GM19438 (cell line): Measurements from ENCODE around the gene UBE2O.

Experiments used
- ATAC-seq: cut with Tn5 transposase; IDR thresholded peaks from one replicate; pipeline ENCODE4 v1.9.1; 2021; ENCODE audit warnings: low read depth; ENCODE audit not compliant: unreplicated experiment

Gene UBE2O

DNA sequence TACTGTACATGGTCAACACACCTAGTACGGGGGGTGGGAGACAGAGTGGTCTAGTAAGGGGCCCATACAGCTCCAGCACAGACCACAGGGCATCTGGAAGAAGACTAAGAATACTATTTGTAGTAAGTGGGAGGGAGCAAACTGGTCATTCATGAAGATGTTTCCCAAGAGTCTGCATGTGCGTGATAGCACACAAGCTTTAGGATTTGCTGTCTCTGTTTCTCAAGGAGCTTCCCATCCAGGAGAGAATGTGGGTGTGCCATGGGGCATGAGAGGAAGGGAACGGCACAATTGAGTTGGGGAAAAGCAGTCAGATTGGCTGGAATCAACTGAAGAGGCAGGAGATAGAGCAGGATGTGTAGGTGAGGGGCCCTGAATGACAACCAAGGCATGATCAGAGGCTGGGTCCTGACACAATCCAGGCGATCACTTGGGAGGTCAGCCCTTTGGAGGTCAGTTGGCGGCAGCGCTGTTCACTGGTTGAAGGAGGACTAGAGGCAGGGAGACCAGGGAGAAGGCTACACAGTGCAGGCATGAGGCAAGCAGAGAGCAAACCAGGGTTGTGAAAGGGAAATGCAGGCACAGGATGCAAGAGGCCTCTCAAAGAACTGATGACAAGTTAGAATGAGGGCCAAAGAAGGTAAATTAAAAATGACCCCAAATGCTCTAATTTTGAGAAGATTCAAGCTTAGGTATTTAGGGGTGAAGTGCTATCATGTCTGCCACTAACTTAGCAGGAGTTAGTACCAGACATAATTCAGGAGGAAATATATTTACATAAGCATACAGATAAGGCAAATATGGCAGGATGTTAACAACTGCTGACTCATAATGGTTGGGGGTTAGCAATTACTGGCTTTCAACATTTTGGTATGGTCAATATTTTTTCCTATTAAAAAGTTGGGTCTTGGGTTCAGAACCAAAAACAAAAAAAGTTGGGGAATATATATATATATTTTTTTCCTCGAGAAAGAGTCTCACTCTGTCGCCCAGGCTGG lies 10.3 kb downstream of the UBE2O start:
- no peak for ATAC-seq

DNA sequence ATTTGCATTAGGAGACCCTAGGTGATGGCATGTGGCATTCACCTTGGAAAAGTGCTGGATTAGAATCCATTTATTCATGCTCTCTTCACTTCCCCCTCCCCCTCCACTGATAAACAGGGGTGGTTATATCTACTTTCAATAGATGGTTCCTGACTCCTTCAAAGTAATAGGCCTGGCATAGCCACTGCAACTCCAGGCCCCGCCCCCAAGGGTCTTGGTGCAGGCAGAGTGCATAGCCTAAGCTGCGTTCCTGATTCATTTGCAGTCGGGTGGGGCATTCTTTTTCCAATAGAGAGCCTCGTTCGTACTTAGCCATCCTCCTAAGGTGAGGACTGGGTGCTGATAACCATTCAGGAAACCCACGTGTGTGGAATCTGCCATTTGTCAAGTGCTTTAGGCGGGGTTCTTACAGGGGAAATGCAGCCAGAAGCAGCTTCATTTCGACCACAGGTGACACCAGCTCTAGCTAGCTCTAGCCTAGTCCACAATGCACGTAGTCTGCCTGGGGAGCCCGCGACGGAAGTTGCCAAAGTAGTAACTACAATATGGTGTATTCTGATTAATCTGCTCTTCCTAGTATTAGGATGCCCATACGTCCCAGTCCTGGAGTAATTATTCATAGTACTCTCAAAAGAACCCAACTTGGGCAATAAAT lies 11.1 kb downstream of the UBE2O start:
- no peak for ATAC-seq

DNA sequence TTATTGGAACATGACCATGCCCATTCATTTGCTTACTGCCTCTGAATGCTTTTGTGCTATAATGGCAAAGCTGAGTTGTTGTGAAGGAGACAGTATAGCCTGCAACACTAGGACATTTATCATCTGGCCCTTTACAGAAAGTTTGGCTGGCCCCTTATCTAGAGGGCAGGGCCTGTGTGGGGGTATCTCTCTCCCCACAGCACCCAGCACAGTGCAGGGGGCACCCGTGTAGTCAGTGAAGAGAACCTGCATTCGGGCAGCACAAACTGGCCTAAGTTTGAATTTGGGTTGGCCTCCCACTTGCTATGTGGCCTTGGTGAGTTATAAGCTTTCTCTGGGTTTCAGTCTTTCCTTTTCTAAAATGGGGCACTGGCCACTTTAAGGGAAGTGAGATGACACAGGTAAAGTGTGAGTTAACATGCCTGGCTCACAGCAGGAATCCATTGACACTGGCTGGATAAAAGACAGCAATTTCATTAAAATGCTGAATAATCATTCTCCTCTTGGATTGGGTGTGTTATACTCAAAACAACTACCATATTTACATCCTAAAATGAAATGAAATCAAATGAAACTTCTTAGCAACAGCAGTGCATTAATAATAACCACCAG lies 12.1 kb downstream of the UBE2O start:
- ATAC-seq, result no peak

DNA sequence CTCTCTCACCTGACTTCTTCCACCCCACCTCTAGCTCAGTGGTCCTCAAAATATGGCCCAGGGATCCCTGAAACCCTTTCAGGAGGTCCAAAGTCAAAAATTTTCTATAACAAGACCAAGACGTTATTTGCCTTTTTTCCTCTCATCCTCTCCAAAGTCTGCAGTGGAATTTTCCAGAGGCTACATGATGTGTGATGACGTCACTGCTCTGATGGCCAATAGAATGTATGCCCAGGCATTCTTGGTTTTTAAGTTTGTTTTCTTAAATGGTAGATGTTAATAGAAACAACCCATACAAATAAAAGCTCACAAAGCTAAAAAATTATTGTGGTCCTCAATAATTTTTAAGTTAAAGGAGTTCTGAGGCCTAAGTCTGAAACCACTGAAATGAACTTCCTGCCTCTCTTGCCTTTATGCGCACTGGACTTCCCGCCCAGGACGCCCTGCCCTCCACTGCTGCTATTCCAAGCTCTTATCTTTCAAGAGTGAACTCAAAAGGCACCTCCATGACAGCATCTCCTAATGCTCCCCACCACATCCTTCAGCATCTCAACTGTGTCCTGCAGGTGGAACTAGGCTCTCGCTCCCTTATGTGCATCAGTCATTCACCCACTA lies 13.5 kb downstream of the UBE2O start:
- ATAC-seq, result no peak

DNA sequence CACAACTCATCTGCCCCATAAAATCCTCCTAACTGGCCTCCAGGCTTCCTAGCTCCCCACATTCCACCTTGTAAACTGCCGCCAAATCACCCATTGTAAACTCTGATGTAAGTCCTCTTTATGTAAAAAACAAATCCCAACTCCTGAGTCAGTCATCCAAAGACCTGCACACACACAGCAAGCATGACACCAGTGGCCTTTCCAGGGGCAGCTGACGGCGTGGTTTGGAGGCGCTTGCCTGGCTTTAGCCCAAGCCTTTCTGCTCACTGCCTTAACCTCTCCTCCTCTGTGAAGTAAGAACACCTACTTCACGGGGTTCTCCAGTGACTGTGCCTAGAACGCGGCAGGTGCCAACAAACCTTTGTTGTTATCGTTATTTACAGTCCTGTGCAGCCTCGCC lies 14.0 kb downstream of the UBE2O start:
- no peak for ATAC-seq

DNA sequence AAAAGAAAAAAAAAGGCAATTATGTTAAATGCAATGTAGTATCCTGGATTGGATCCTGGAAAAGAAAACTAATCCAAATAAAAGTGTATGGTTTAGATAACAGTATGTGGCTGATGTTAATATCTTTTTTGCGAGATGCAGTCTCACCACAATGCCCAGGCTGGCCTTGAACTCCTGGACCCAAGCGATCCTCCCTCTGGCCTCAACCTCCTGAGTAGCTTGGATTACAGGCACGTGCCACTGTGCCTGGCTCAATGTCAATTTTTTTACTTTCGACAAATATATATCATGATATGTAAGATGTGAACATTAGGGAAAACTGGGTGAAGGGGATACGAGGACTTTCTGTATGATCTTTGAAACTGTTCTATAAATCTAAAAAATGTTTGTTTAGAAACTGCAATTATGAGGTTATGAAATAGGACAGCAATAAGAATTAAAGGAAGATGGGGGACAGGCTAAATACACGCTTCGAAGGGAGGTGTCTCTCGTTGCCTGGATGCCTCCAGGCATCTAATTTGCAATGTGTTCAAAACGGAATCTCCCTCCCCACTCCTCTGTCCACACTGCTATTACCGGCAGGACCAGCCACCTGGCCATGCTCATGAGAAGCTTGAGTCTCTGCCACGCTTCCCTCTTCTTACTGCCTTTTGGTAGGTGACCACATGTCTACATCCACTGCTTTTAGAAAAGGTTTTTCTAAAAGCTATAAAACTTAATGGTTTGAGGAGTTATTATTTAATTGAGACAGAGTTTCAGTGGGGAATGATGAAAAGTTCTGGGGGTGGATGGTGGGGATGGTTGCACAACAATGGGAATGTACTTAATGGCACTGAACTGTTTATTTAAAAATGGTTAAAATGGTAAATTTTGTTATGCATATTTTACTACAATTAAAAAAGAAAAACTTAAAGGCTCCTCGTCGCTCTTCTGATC lies 15.2 kb downstream of the UBE2O start:
- no peak for ATAC-seq

DNA sequence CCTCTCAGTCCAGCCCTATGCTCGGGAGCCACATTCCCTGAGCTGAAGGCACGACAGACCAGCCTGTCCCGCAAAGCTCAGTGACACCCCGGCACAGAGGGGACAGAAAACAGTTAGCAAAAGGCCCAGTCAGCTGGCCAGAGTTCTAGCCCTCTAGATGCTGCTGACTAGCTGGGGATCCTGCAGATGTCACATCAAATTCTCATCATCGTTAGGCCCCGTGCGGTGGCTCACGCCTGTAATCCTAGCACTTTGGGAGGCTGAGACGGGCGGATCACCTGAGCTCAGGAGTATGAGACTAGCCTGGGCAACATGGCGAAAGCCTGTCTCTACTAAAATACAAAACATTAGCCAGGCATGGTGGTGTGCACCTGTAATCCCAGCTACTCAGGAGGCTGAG lies 17.2 kb downstream of the UBE2O start:
- no peak for ATAC-seq

DNA sequence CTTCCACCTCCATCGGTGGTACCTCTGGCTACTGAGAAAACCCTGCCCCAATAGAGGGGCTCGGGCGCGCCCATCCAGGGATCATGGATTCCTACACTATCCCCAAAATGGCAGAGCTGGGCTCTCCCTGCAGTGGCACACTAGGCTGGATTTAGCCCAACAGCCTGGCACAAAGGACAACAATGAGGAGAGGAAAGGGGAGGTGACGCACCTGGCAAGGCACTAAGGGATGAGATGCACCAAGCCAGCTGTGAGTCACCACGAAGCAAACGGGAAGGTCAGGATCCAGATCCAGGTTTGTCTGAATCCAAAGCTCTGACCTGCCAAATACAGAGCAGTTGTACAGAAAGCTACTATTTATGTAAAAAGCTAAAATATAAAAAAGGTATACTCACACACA lies 18.1 kb downstream of the UBE2O start:
- no peak for ATAC-seq

DNA sequence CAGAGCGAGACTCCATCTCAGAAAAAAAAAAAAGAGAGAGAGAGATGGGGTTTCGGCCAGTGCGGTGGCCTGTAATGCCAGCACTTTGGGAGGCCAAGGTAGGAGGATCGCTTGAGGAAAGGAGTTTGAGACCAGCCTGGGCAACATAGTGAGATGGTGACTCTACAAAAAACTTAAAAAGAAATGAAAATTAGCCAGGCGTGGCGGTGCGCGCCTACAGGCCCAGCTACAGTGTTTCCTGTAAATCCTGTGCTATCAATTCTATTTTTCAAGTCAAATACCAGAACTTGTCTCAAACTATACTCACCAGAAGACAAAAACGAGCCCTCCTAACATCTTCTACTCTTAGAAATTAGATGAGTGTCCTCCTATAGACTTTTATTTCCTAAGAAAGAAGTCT lies 19.3 kb downstream of the UBE2O start:
- no peak for ATAC-seq

DNA sequence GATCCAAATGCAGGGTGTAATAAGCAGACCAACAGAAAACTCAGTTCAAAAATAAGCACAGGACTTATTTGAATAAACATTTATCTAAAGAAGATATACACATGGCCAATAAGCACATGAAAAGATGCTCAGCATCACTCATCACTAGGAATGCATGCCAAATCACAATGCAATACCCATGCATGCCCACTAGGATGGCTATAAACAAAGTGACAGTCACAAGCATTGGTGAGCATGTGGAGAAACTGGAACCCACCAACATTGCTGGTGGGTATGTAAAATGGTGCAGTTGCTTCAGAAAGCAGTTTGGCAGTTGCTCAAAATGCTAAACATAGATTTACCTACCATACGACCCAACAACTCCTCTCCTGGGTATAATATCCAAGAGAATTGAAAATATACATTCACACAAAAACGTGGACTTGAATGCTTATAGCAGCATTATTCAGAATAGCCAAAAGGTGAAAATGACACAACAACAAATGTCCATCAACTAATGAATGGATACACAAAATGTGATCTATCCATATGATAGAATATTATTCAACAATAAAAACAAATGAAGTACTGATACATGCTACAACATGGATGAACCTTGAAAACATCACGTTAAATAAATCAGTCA lies 20.1 kb downstream of the UBE2O start:
- ATAC-seq, result no peak

DNA sequence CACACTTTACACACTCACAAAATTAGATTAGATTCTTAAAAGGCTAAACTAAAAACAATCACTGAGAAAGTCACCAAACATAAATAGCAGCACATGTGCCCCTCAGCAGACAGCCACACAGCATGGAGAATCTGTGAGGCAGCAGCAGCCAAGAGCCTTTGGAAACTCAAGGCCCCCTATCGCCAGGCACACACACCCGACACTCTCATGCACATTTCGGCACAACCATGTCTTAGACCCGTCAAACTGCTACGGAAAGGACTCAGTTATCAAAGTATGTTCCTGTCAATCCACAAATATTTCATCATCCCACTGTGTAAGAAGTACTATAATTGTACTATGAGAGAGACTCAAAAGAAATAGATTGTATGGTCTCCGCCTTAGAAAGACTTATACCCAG lies 20.9 kb downstream of the UBE2O start:
- no peak for ATAC-seq

DNA sequence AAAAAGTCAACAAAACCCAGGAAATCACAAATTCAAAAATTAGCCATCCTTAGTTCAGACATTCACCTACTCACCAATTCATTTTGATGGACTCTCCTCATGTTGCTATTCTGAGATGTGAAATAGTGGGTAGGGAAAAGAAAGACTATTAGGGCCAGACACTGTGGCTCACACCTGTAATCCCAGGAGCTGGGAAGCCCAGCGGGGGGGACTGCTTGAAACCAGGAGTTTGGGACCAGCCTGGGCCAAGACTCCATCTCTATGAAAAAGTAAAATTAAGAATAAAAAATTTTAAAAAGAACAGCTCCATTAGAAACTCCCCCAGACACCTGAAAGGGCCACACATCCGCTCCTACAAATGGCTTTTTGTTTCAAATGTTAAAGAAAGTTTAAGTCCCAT lies 21.4 kb downstream of the UBE2O start:
- no peak for ATAC-seq

DNA sequence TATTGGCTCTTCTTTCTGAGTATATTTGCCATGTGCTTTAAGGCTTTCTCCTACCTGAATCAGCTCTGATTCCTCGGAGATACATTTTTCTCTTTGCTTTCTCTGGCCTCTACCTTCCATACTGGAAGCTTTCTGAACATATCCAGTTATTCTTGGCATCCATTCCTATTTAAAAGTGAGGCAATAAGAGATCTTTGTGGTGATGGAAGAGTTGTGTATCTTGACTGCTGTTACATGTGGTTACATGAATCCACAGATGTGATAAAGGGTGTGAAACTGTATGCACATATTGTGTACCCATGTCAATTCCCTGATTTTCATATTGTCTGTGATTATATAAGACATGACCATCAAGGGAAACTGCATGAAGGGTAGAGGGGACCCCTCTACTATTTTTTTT lies 24.4 kb downstream of the UBE2O start:
- no peak for ATAC-seq

DNA sequence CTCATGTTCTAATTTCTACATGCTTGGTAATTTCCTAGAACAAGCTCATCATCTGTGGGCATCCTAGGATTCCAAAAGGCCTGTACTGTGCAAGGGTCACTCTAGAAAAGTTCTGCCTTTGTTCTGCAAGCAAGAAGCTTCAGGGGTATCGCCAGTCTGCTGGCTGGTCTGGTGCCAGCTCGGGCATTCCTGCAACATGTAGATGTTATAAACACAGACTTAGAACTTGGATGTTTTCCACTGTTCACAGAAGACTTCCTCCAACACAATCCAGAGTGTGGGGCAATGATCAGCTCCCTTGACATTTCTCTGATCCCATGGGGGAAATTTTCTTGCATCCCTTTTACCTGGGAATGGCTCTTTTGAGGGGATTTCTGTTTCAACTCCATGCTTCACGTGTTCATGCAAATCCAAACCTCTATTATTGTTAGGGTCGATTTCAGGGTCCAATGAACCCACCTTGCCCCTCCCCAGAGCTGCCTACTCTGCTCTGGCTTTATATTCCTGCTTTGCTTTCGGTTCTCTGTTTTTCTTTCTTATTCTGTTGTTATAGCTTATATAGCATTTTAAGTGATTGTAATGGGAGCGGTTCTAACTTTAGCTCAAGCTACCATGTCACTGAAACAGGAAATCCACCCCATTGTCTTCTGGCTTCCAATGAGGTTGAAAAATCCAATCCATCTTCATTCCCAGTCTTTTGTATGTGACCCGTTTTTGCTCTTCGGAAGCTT lies 25.3 kb downstream of the UBE2O start:
- no peak for ATAC-seq

DNA sequence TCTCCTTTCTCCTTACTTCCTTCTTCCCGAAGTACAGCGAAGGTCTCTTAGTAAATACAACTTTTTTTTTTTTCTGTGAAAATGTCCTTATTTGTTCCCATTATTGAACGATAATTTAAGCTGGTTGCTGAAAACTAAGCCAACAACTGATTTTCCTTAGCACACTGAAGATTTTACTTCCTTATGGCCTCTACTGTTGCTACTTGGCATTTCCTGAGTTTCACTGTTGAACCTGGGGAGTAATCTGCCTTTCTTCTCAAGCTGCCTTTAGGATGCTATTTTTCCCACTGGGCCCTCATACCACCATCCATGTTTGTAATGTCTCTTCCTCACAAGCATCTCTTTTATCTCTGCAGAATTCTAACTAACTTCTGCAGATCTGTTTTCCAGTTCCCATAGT lies 26.1 kb downstream of the UBE2O start:
- no peak for ATAC-seq

DNA sequence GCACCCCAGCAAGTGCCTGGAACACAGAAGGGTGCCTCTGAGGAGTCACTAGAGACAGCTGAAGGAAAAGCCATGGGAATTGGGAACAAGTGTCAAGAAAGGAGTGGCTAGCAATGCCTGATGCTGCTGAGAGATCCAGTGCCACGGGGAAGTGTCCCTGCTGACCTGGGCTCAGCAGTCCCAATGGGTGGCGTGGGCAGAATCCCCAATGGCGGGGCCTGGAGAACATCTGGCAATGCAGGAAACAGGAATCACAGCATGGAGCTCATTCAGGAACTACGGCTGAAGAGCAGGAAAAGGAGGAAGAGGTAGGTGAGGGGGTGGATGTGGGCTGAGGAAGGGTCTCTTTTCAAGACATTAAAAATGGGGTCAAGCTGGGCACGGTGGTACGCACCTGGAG lies 30.1 kb downstream of the UBE2O start:
- ATAC-seq, result no peak

DNA sequence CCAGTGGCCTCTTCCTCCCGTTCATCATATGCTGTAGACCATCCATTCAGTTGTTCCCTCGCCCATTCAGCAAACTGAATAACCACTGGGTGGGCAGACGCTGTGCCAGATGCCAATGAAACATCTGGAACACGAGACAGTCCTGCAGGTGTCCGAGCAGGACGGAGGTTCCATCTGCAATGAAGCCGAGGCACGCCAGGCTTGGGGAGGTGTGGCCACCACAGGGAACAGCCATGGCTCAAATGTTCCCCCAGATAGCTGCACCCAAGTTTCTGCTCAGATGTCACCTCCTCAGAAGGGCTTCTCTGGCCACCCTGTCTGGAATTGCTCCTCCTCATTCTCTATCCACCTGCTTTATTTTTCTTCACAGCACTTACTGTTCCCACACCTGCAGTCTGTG lies 30.5 kb downstream of the UBE2O start:
- ATAC-seq, result no peak

DNA sequence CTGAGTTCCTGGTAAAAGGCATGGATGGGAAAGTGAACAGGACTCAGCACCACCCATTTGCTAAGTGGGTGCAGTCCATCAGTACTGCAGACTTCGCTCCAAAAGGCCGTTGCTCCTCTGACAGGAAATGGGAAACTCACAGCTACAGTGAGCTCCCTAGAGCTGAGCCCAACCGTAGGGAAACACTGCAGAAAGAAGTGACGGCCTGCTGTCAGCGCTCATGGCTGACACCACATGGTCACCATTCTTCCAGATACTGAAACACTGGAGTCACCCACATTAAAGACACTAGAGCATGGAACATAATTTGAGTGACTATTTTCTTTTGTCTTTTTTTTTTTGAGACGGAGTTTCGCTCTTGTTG lies 31.9 kb downstream of the UBE2O start:
- no peak for ATAC-seq
